GM12875 (cell line): ENCODE results near the gene TM9SF4.

Source experiments
- H3K4me3 ChIP-seq: one replicate; pipeline ENCODE4 v1.5.1; 2011; ENCODE audit warnings: low read depth, low read length, control low read depth
- TF ChIP-seq, protein P1 (sequence below): IDR thresholded peaks from 2 replicates; pipeline ENCODE4 v1.5.1; 2011; ENCODE audit warnings: low read depth, mild to moderate bottlenecking, control low read depth, inconsistent platforms, low read length, moderate library complexity, borderline replicate concordance; ENCODE audit not compliant: insufficient read depth

Gene TM9SF4

GRCh38 chr20:32135983-32136515, 26.5 kb downstream of the TM9SF4 start:
- no peak overlapping the region for H3K4me3 ChIP-seq
- TF ChIP-seq, protein P1, sequence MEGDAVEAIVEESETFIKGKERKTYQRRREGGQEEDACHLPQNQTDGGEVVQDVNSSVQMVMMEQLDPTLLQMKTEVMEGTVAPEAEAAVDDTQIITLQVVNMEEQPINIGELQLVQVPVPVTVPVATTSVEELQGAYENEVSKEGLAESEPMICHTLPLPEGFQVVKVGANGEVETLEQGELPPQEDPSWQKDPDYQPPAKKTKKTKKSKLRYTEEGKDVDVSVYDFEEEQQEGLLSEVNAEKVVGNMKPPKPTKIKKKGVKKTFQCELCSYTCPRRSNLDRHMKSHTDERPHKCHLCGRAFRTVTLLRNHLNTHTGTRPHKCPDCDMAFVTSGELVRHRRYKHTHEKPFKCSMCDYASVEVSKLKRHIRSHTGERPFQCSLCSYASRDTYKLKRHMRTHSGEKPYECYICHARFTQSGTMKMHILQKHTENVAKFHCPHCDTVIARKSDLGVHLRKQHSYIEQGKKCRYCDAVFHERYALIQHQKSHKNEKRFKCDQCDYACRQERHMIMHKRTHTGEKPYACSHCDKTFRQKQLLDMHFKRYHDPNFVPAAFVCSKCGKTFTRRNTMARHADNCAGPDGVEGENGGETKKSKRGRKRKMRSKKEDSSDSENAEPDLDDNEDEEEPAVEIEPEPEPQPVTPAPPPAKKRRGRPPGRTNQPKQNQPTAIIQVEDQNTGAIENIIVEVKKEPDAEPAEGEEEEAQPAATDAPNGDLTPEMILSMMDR: no peak

DNA sequence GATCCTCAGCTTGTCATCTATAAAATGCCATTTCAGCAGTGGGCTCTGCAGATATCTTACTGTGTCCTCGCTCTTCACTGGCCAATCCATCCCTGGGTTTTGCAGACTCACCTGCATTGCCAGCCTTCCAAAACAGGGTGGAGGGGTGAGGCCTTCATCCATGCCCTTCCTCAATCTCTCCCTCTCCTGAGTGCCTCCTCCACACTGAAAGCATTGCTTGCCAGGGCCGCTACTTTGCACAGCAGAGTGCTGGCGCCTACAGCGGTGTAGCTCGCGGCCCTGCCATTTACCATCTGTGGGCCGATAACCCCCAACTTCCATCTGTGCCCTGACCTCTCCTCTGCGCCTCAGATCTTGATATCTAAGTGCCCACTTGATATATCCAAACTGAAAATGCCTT, 29.4 kb downstream of the TM9SF4 start:
- TF ChIP-seq, protein P1: no peak

GRCh38 chr20:32139947-32140346, 30.4 kb downstream of the TM9SF4 start:
- TF ChIP-seq, protein P1: no peak

More for the DNA sequence above, 29.4 kb downstream of the TM9SF4 start:
- no peak overlapping the region for H3K4me3 ChIP-seq

DNA sequence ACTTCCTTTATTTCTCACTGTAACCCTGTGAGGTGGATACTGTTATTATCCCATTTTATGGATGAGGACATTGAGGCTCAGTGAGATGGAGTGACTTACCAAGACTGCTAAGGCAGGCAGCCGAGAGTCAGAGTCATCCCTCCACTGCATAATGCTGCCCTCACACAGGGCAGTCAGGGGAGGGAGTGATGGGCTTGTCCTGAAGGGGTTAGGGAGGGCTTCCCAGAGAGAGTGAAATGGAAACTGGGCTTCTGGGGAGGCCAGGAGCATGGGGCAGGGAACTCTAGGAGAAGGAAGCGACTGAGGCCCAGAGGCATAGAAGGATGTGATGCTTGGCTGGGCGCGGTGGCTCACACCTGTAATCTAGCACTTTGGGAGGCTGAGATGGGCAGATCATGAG, 31.1 kb downstream of the TM9SF4 start:
- no peak overlapping the region for H3K4me3 ChIP-seq
- TF ChIP-seq, protein P1: no peak

More at GRCh38 chr20:32139947-32140346, 30.4 kb downstream of the TM9SF4 start:
- H3K4me3 ChIP-seq: no peak overlapping the region

- TF ChIP-seq, protein P1: no peak
- no peak overlapping the region for H3K4me3 ChIP-seq
These were observed 32.0 kb downstream of the TM9SF4 start for GRCh38 chr20:32141465-32141980.

GRCh38 chr20:32142088-32142487, 32.6 kb downstream of the TM9SF4 start:
- no peak overlapping the region for H3K4me3 ChIP-seq
- TF ChIP-seq, protein P1: no peak

GRCh38 chr20:32142991-32143390, 33.5 kb downstream of the TM9SF4 start:
- H3K4me3 ChIP-seq: no peak overlapping the region
- TF ChIP-seq, protein P1: no peak
